Measurements from ENCODE around the gene SEPTIN7.

Gene SEPTIN7

DNA sequence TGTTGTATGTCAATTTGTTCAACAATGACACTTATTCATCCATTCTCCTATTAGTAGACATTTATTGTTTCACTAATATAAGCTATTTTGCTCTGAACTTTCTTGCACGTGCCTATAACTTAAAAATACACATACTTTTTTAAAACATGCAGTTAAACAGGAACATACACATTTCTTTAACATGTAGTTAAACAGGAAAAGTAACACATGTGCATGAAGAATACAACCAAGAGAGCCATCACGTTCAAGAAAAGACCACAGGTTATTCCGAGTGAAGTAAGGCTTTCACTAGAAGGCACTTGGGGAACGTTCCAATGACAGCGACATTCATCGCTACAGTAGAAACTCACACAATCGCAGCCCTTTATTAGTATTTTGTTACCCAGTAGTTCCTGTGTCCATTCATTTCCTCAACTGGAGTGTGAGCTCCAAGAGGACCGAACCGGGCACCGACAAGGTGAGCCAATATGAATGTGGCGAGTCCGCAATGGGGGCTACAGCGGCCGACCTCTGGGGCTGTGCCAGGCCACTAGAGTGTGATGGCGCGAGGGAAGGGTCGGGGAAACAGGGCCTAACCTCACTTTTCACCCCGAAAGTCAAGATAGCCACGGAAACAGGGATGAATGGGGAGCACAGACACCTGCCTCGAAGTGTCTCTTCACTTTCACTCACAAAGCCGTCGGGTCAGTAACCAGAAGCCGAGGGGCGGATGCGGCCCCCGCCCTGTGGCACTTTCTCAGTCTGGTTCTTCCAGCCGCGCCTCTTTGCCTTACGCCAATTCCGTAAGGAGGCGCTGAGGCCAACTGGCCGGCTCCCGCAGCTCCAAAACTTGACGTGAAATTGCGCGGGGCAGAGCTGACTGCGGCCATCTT lies 775 bp upstream of the SEPTIN7 start:
- H3K9ac ChIP-seq (ENCODE audit: low read length), result peak overlapping the region; percentile 60
- no peaks in the 10 kb centered on the region for H3K27me3 ChIP-seq (ENCODE audit: control insufficient read depth, insufficient read depth, low read length)
- H3K4me1 ChIP-seq (ENCODE audit: control insufficient read depth, insufficient read depth, low read length), result peaks cover 24% of the 10 kb centered on the region
- H3K36me3 ChIP-seq (ENCODE audit: control insufficient read depth, insufficient read depth, low read length), result no peaks in the 10 kb centered on the region
- H3K27ac ChIP-seq (ENCODE audit: low read depth, low read length), result peak overlapping the region; percentile 97
- H3K4me3 ChIP-seq (ENCODE audit: low read length), result peak overlapping the region; percentile 88

DNA sequence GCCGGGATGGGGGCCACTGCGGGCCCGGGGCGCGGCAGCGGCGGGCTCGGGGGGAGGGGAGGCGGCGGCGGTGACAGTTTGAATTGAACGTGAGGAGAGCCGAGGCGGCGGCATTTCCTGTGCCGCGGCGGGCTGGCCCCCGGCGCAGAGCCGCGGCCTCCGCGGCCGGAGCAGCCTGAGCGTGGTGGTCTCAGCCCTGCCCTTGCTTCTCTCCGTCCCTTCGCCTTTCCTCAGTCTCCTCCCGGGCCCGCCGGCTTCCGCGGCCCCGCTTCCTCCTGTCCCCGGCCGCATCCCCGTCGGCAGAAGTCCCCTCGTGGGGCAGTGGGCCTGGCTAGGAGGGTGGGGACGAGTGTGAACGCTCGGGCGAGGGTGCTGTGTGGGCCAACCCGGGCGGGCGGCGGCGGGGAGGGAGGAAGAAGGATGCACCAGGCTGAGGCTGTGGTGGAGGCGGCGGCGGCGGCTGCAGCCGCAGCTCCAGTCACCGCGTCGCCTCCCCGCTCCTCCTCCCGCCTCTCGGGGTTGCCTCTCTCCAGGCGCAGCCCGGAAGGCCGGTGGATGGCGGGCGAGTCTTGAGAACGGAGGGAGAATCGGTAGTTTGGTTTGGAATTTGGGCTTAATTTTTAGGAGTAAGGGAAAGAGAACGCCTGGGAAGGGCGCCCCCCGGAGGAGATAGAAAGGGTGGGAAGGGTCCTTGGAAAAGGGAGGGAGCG lies 690 bp downstream of the SEPTIN7 start:
- peak overlapping the region; percentile 66 for H3K9ac ChIP-seq (ENCODE audit: low read length)
- H3K27ac ChIP-seq (ENCODE audit: low read depth, low read length), result peak overlapping the region; percentile 97
- H3K27me3 ChIP-seq (ENCODE audit: control insufficient read depth, insufficient read depth, low read length), result no peaks in the 10 kb centered on the region
- peaks cover 24% of the 10 kb centered on the region for H3K4me1 ChIP-seq (ENCODE audit: control insufficient read depth, insufficient read depth, low read length)
- H3K36me3 ChIP-seq (ENCODE audit: control insufficient read depth, insufficient read depth, low read length), result no peaks in the 10 kb centered on the region
- H3K4me3 ChIP-seq (ENCODE audit: low read length), result peak overlapping the region; percentile 86

DNA sequence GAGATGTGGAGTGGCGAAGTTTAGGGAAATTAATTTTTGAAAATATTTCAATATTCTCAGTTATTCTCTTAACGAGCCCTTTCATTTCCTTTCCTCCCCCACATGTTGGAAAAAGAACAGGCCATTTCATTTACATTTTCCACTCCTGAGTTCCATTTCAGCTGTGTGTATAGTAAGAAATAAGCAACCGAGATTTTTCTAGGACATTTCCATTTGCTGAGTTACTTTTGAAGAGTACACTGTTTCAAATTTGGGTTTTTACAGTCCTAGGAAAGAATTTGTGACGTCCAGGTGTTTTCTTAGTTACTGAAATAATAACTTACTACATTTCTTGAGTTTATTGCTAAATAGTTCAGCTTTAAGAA lies 1.2 kb downstream of the SEPTIN7 start:
- Histone ChIP-seq H3K36me3 (ENCODE audit: control insufficient read depth, insufficient read depth, low read length) (no peaks in the 10 kb centered on the region), H3K4me3 (ENCODE audit: low read length) (peak overlapping the region; percentile 86), H3K27me3 (ENCODE audit: control insufficient read depth, insufficient read depth, low read length) (no peaks in the 10 kb centered on the region), H3K9ac (ENCODE audit: low read length) (peak overlapping the region; percentile 66), H3K27ac (ENCODE audit: low read depth, low read length) (peak overlapping the region; percentile 97), H3K4me1 (ENCODE audit: control insufficient read depth, insufficient read depth, low read length) (peaks cover 24% of the 10 kb centered on the region)

DNA sequence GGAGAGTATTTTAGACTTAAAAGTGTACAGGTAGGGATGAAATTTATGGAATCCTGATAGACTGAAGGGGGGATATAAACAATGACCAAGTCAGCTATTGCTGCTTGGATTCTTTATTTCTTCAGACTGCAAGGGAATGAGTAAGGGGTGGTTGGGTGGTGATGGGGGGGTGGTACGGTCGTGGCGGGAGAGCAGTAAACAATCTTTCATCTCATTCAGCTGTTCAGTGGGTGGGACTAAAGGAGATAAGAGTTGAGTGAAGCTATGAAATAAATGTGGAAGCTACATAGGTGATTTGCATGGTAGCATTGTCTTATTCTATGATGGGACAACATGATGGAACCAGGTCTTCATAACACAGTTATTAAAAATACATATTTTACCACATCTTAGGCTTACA lies 1.8 kb downstream of the SEPTIN7 start:
- Histone ChIP-seq H3K36me3 (ENCODE audit: control insufficient read depth, insufficient read depth, low read length) (no peaks in the 10 kb centered on the region), H3K9ac (ENCODE audit: low read length) (no peak overlapping the region), H3K27ac (ENCODE audit: low read depth, low read length) (no peak overlapping the region), H3K4me3 (ENCODE audit: low read length) (peak overlapping the region; percentile 86), H3K4me1 (ENCODE audit: control insufficient read depth, insufficient read depth, low read length) (peaks cover 24% of the 10 kb centered on the region), H3K27me3 (ENCODE audit: control insufficient read depth, insufficient read depth, low read length) (no peaks in the 10 kb centered on the region)

DNA sequence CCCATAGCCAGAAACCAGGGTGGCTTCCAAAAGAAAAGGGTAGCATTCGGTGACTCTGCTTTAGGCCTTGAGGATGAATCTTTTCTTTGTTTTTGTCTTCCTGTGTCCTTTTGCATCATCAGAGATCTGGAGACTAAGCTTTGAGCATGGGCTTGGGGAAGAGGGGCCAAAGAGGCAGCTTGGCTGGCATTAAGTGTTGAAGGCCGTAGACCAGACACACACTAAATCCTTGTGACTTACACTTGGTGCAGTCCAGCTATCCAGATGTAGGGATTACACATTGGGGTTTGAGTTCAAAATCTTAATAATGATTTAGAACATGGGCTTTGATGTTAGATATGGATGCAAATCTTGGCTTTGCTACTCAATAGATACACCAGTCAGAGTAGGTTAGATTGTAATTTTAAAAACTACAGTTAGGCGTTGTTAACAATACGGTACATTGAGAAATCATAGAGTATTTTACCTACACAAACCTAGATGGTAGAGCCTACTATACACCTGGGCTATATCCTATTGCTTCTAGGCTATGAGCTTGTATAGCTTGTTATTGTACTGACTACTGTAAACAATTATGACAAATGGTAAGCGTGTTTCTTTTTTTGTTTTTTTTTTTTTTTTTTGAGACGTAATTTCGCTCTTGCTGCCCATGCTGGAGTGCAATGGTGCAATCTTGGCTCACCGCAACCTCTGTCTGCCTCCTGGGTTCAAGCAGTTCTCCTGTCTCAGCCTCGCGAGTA lies 3.5 kb downstream of the SEPTIN7 start:
- Histone ChIP-seq H3K27me3 (ENCODE audit: control insufficient read depth, insufficient read depth, low read length) (no peaks in the 10 kb centered on the region), H3K4me3 (ENCODE audit: low read length) (no peak overlapping the region), H3K9ac (ENCODE audit: low read length) (no peak overlapping the region), H3K36me3 (ENCODE audit: control insufficient read depth, insufficient read depth, low read length) (no peaks in the 10 kb centered on the region), H3K27ac (ENCODE audit: low read depth, low read length) (no peak overlapping the region), H3K4me1 (ENCODE audit: control insufficient read depth, insufficient read depth, low read length) (peaks cover 24% of the 10 kb centered on the region)

DNA sequence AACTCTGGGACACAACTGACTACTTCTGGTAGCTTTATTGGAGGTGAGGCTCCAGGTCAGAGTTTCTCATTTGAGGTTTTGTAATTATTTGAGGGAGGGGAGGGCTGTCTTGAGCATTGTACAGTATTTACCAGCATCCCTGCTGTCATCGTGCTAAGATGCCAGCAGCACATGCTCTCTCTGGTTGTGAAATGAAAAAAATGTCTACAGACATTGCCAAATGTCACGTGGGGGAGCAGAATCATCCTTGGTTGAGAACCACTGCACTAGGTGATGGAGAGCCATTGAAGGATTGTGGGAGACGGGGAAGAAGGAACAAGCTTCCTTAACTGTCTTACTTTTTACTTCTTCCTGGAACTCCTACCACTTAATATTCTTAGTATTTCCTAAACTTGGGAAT lies 5.0 kb downstream of the SEPTIN7 start:
- Histone ChIP-seq H3K4me3 (ENCODE audit: low read length) (no peak overlapping the region), H3K4me1 (ENCODE audit: control insufficient read depth, insufficient read depth, low read length) (peaks cover 20% of the 10 kb centered on the region), H3K9ac (ENCODE audit: low read length) (no peak overlapping the region), H3K36me3 (ENCODE audit: control insufficient read depth, insufficient read depth, low read length) (peaks cover 2% of the 10 kb centered on the region), H3K27me3 (ENCODE audit: control insufficient read depth, insufficient read depth, low read length) (no peaks in the 10 kb centered on the region), H3K27ac (ENCODE audit: low read depth, low read length) (no peak overlapping the region)

DNA sequence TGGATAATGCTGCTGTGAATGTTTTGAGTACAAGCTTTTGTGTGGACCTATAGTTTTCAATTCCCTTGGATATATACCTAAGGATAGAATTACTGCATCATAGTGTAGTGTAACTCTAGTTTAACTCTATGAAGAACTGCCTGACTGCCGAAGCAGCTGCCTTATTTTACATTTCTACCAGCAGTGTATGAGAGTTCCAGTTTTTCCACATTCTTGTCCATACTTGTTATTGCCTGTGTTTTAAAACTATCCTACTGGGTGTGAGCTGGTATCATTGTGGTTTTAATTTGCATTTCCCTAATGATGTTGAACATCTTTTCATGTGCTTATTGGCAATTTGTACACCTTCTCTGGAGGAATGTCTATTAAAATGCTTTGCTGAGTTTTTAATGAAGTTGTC lies 15.7 kb downstream of the SEPTIN7 start:
- no peak overlapping the region for H3K9ac ChIP-seq (ENCODE audit: low read length)
- no peak overlapping the region for H3K27ac ChIP-seq (ENCODE audit: low read depth, low read length)
- no peaks in the 10 kb centered on the region for H3K4me1 ChIP-seq (ENCODE audit: control insufficient read depth, insufficient read depth, low read length)
- H3K36me3 ChIP-seq (ENCODE audit: control insufficient read depth, insufficient read depth, low read length), result no peaks in the 10 kb centered on the region
- no peaks in the 10 kb centered on the region for H3K27me3 ChIP-seq (ENCODE audit: control insufficient read depth, insufficient read depth, low read length)
- H3K4me3 ChIP-seq (ENCODE audit: low read length), result no peak overlapping the region

DNA sequence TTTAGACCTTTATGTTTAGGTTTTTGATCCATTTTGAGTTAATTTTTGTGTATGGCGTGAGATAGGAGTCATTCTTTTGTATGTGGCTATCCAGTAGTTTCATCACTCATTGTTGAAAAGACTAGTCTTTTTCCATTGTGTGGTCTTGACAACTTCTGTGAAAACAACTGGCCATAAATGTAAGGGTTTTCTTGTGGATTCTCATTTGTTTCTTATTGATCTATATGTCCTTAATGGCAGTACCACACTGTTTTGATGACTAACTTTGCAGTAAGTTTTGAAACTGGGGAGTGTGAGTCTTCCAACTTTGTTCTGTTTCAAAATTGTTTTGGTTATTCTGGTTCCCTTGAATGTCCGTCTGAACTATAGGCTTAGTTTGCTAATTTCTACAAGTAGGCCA lies 16.3 kb downstream of the SEPTIN7 start:
- H3K4me1 ChIP-seq (ENCODE audit: control insufficient read depth, insufficient read depth, low read length), result no peaks in the 10 kb centered on the region
- no peak overlapping the region for H3K9ac ChIP-seq (ENCODE audit: low read length)
- no peaks in the 10 kb centered on the region for H3K36me3 ChIP-seq (ENCODE audit: control insufficient read depth, insufficient read depth, low read length)
- H3K4me3 ChIP-seq (ENCODE audit: low read length), result no peak overlapping the region
- H3K27ac ChIP-seq (ENCODE audit: low read depth, low read length), result no peak overlapping the region
- H3K27me3 ChIP-seq (ENCODE audit: control insufficient read depth, insufficient read depth, low read length), result no peaks in the 10 kb centered on the region

DNA sequence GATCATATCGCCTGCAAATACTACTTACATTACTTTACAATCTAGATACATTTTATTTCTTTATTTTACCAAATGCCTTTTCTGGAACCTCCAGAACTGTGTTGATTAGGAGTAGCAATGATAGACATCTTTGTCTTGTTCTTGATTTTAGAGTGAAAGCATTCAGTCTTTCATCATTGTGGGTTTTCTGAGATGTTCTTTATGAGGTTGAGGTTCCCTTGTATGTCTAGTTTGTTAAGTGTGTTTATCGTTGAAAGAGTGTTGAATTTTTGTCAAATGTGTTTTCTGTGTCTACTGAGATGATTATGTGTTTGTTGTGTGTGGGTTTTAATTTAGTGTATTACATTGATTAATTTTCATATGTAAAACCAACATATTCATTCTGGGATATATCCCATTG lies 17.1 kb downstream of the SEPTIN7 start:
- Histone ChIP-seq H3K4me1 (ENCODE audit: control insufficient read depth, insufficient read depth, low read length) (no peaks in the 10 kb centered on the region), H3K9ac (ENCODE audit: low read length) (no peak overlapping the region), H3K27me3 (ENCODE audit: control insufficient read depth, insufficient read depth, low read length) (no peaks in the 10 kb centered on the region), H3K36me3 (ENCODE audit: control insufficient read depth, insufficient read depth, low read length) (no peaks in the 10 kb centered on the region), H3K27ac (ENCODE audit: low read depth, low read length) (no peak overlapping the region), H3K4me3 (ENCODE audit: low read length) (no peak overlapping the region)

DNA sequence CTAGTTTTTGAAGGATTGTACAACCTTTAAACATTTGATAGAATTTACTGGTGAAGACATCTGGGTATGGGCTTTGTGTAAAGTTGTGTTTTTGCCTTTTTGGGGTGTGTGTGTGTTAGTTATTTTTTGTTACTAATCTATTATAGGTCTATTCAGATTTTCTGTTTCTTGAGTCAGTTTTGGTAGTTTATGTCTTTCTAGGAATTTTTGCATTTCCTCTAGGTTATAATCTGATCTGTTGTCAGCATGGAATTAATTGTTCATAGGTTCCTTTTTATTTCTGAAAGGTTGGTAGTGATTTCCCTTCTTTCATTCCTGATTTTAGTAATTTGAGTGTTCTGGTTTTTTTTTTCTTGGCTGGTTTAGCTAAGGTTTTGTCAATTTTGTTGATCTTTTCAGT lies 17.7 kb downstream of the SEPTIN7 start:
- Histone ChIP-seq H3K9ac (ENCODE audit: low read length) (no peak overlapping the region), H3K27me3 (ENCODE audit: control insufficient read depth, insufficient read depth, low read length) (no peaks in the 10 kb centered on the region), H3K27ac (ENCODE audit: low read depth, low read length) (no peak overlapping the region), H3K36me3 (ENCODE audit: control insufficient read depth, insufficient read depth, low read length) (no peaks in the 10 kb centered on the region), H3K4me3 (ENCODE audit: low read length) (no peak overlapping the region), H3K4me1 (ENCODE audit: control insufficient read depth, insufficient read depth, low read length) (peaks cover 1% of the 10 kb centered on the region)

DNA sequence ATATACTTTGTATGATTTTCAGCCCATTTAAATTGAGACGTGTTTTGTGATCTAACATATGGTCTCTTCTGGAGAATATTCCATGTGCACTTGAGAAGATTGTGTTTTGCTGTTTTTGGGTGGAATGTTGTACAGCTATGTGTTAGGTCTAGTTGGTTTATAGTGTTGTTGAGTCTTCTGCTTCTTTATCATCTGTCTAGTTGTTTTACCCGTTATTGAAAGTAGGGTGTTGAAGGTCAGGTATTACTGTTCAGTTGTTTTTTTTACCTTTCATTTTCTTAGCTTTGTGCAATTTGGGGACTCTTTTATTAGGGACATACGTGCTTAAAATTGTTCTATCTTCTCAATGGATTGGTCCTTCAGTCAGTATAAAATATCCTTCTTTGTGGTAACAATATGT lies 18.5 kb downstream of the SEPTIN7 start:
- H3K9ac ChIP-seq (ENCODE audit: low read length), result no peak overlapping the region
- no peak overlapping the region for H3K27ac ChIP-seq (ENCODE audit: low read depth, low read length)
- H3K27me3 ChIP-seq (ENCODE audit: control insufficient read depth, insufficient read depth, low read length), result no peaks in the 10 kb centered on the region
- H3K36me3 ChIP-seq (ENCODE audit: control insufficient read depth, insufficient read depth, low read length), result no peaks in the 10 kb centered on the region
- H3K4me1 ChIP-seq (ENCODE audit: control insufficient read depth, insufficient read depth, low read length), result peaks cover 3% of the 10 kb centered on the region
- no peak overlapping the region for H3K4me3 ChIP-seq (ENCODE audit: low read length)

DNA sequence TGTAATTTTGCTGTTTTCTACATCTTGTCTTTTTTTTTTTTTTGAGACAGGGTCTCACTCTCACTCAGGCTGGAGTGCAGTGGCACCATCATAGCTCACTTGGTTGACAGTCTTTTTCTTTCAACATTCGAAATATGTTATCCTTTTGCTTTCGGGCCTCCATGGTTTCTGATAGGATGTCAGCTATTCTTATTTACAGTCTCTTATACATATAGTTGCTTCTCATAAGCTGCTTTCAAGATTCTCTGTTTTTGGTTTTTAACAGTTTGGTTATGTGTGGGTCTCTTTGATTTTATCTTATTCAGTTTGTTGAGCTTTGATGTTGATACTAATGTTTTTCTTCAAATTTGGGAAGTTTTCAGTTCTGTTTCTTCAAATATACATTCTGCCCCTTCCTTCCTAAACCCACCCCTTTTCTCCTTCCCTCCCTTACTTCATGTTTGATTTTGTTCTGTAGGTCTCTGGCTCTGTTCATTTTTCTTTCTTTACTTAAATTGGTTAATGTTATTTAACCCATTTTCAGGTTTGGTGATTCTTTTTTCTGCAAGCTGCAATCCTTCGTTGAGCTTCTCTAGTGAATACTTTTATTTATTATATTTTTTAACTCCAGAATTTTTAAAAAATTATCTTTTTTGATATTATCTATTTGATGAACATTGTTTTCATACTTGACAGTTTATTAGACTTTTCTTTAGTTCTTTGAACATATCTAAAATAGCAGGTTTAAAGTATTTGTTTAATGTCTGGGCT lies 19.3 kb downstream of the SEPTIN7 start:
- H3K36me3 ChIP-seq (ENCODE audit: control insufficient read depth, insufficient read depth, low read length), result no peaks in the 10 kb centered on the region
- H3K27ac ChIP-seq (ENCODE audit: low read depth, low read length), result no peak overlapping the region
- H3K4me1 ChIP-seq (ENCODE audit: control insufficient read depth, insufficient read depth, low read length), result peaks cover 7% of the 10 kb centered on the region
- no peak overlapping the region for H3K4me3 ChIP-seq (ENCODE audit: low read length)
- H3K9ac ChIP-seq (ENCODE audit: low read length), result no peak overlapping the region
- no peaks in the 10 kb centered on the region for H3K27me3 ChIP-seq (ENCODE audit: control insufficient read depth, insufficient read depth, low read length)

Measured in rectal smooth muscle tissue (tissue), 1 donor.